Endothelial cell of umbilical vein (primary cell): ENCODE measurements around the gene COL6A3. TPM values are rescaled to one million over a fixed set of nuclear protein-coding genes. Genes with fewer than 3 reads are reported as not detected.

ENCODE experiments used
- BruUV-seq: library from RNA; stranded (reverse); fragments of 400-500 nt; replicated peaks from 2 replicates; lab custom pipeline; 2021; lab: Mats Ljungman, UMichigan
- CTCF ChIA-PET: fragments of 300-600, 350-600 bp; sonication (Branson Sonifier 250); formaldehyde crosslinking; loops from one replicate; lab custom pipeline; 2021; ENCODE audit warnings: antibody characterized with exemption, inconsistent platforms; lab: Charles Lee
- POLR2A ChIA-PET: fragments of 300-600, 350-600 bp; sonication (Branson Sonifier 250); formaldehyde crosslinking; loops from one replicate; lab custom pipeline; 2021; ENCODE audit warnings: antibody characterized with exemption, inconsistent platforms; lab: Charles Lee
- DNase-seq: peaks from one replicate; pipeline ENCODE4 v3.0.0-alpha.2; 2011; ENCODE audit warnings: low read depth, low spot score
- FAIRE-seq: peaks from 2 replicates; lab custom pipeline; 2011; peaks lifted over from hg19 to GRCh38; lab: Jason Lieb, UNC
- H2AFZ ChIP-seq: 2 replicates; pipeline ENCODE4 v1.6.0; 2012; ENCODE audit warnings: low read depth, low read length, control low read depth, inconsistent platforms
- H3K27ac ChIP-seq: 2 replicates; pipeline ENCODE4 v1.5.1; 2011; ENCODE audit warnings: low read depth, mild to moderate bottlenecking, control low read depth, low read length, moderate library complexity; ENCODE audit not compliant: insufficient read depth
- H3K27me3 ChIP-seq, 2 experiments: 2 replicates each; pipeline versions ENCODE4 v1.6.0 to v1.6.1; 2011; ENCODE audit warnings: low read length in 2 of 2, mixed read lengths in 1 of 2; ENCODE audit not compliant: control insufficient read depth in 2 of 2, insufficient read depth in 2 of 2
- H3K36me3 ChIP-seq, 2 experiments: 2 replicates in 1 of 2; 3 replicates in 1 of 2; pipeline ENCODE4 v1.5.1; 2011; ENCODE audit warnings: low read length in 2 of 2, mild to moderate bottlenecking in 1 of 2, moderate library complexity in 1 of 2; ENCODE audit not compliant: control insufficient read depth in 2 of 2, insufficient read depth in 2 of 2; ENCODE audit errors: extremely low read depth in 1 of 2
- H3K4me1 ChIP-seq: 3 replicates; pipeline ENCODE4 v1.5.1; 2011; ENCODE audit warnings: mild to moderate bottlenecking, low read length; ENCODE audit not compliant: control insufficient read depth, insufficient read depth; ENCODE audit errors: extremely low read depth
- H3K4me2 ChIP-seq: 2 replicates; pipeline ENCODE4 v1.6.1; 2011; ENCODE audit warnings: low read length, control low read depth, mixed read lengths; ENCODE audit not compliant: insufficient read depth
- H3K4me3 ChIP-seq, 3 experiments: fragments of 200-600 bp in 1 of 3; sonication (generic), shearing (Covaris generic) in 1 of 3; replicated peaks in 1 of 3; 2 replicates each; pipeline ENCODE4 v1.5.1; 2011 to 2016; ENCODE audit warnings: control low read depth in 3 of 3, low read length in 3 of 3, mild to moderate bottlenecking in 2 of 3, inconsistent platforms in 1 of 3, low read depth in 1 of 3, moderate library complexity in 1 of 3; ENCODE audit not compliant: insufficient read depth in 1 of 3
- H3K79me2 ChIP-seq: 2 replicates; pipeline ENCODE4 v1.6.0; 2012; ENCODE audit warnings: low read length, inconsistent platforms; ENCODE audit not compliant: control insufficient read depth, insufficient read depth
- H3K9ac ChIP-seq: replicated peaks from 2 replicates; pipeline ENCODE3; 2011; ENCODE audit warnings: low read length, control low read depth; ENCODE audit not compliant: insufficient read depth; ENCODE audit errors: extremely low read depth
- H3K9me1 ChIP-seq: replicated peaks from 3 replicates; pipeline ENCODE4 v1.6.0; 2011; ENCODE audit warnings: mild to moderate bottlenecking, low read length; ENCODE audit not compliant: control insufficient read depth, insufficient read depth; ENCODE audit errors: extremely low read depth
- H3K9me3 ChIP-seq: replicated peaks from 2 replicates; pipeline ENCODE4 v1.5.1; 2012; ENCODE audit warnings: low read length, inconsistent platforms; ENCODE audit not compliant: control insufficient read depth, insufficient read depth
- H4K20me1 ChIP-seq: replicated peaks from 2 replicates; pipeline ENCODE3; 2011; ENCODE audit warnings: mild to moderate bottlenecking, low read length; ENCODE audit not compliant: control insufficient read depth, insufficient read depth; ENCODE audit errors: extremely low read depth
- EZH2 ChIP-seq: IDR thresholded peaks from 2 replicates; pipeline ENCODE4 v1.6.1; 2012; ENCODE audit warnings: borderline replicate concordance, low read depth, mild to moderate bottlenecking, moderate library complexity, low read length, inconsistent platforms; ENCODE audit not compliant: severe bottlenecking
- FOS ChIP-seq: IDR thresholded peaks from 2 replicates; pipeline ENCODE4 v1.6.1; 2011; ENCODE audit warnings: mild to moderate bottlenecking, low read length, moderate library complexity, borderline replicate concordance; ENCODE audit not compliant: insufficient read depth
- GATA2 ChIP-seq: IDR thresholded peaks from 2 replicates; pipeline ENCODE4 v1.7.0; 2011; ENCODE audit warnings: low read depth, mild to moderate bottlenecking, moderate library complexity, mixed read lengths, low read length; ENCODE audit not compliant: insufficient read length, insufficient read depth
- JUN ChIP-seq: IDR thresholded peaks from 2 replicates; pipeline ENCODE4 v1.6.1; 2011; ENCODE audit warnings: borderline replicate concordance, low read depth; ENCODE audit not compliant: insufficient read length, insufficient read depth
- MYC ChIP-seq: IDR thresholded peaks from one replicate; pipeline ENCODE4 v1.6.1; 2011; ENCODE audit warnings: mild to moderate bottlenecking, low read depth, low read length
- POLR2A ChIP-seq: IDR thresholded peaks from 2 replicates; pipeline ENCODE4 v1.6.1; 2012; ENCODE audit warnings: low read depth, mild to moderate bottlenecking, control low read depth, low read length
- POLR2AphosphoS5 ChIP-seq: IDR thresholded peaks from 2 replicates; pipeline ENCODE4 v1.6.1; 2012; ENCODE audit warnings: low read depth, mild to moderate bottlenecking, control low read depth, low read length, moderate library complexity; ENCODE audit not compliant: insufficient read depth
- dilution Hi-C: fragments of 300-500 bp; cut with MboI; formaldehyde crosslinking; loops from one replicate; pipeline ENCODE4 v1.15.0; 2019; ENCODE audit warnings: low sequenced_read_pairs; ENCODE audit not compliant: extremely low pct_ligation_motif_present
- intact Hi-C: fragments of 100-400 bp; cut with micrococcal nuclease; formaldehyde crosslinking; loops from one replicate; pipeline ENCODE4 v1.10.0; 2022
- polyA plus RNA-seq, 4 experiments: library from polyadenylated mRNA; depleted of rRNA in 3 of 4; stranded (reverse) in 3 of 4; unstranded in 1 of 4; fragments of >200 nt; gene quantifications; 2 replicates each; pipeline versions ENCODE4 v1.2.1 to v1.2.3, GENCODE V29; 2011 to 2012; ENCODE audit warnings: missing spikeins in 1 of 4
- total RNA-seq: library from RNA; stranded (reverse); gene quantifications from 2 replicates; pipeline ENCODE4 v1.2.3, GENCODE V29; 2021
- TF ChIP-seq, protein P1 (sequence below), 2 donors: IDR thresholded peaks; 1 replicate in 1 of 2; 2 replicates in 1 of 2; pipeline ENCODE4 v1.5.1; 2011; ENCODE audit warnings: low read length in 2 of 2, mild to moderate bottlenecking in 2 of 2, moderate library complexity in 2 of 2, control low read depth in 1 of 2, inconsistent platforms in 1 of 2, low read depth in 1 of 2; ENCODE audit not compliant: insufficient read depth in 1 of 2; ENCODE audit errors: extremely low read depth in 1 of 2
- TF ChIP-seq, protein P2 (sequence below): IDR thresholded peaks from 2 replicates; pipeline ENCODE4 v1.6.1; 2011; ENCODE audit not compliant: insufficient read depth, insufficient read length

Gene COL6A3
- total and polyA plus RNA-seq, 2 donors (not counting 3 experiments of a cell fraction or from before 2014, with no cell fraction given), result 0.03 TPM; not detected in 1

DNA sequence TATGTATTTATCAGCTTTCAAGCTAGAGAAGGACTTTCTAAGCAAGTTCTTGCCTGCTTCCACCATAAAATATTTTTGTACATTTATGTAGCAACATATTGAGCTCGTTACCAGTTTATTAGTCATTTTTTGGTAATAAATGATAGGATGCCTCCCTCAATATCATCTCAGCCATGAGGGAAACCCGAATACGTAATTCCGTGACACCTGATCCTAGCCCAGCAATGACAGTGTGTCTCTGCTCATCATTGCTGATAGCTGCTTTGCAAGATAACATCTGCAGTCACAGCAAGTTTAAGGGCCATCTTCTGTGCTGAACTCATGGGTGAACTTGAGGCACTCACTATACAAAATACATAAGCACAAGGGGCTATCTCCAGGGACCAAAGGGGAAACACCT, 62.2 kb downstream of the COL6A3 start:
- FAIRE-seq (no peak), DNase-seq (no peak)
- no peaks in the 10 kb centered on the region for H3K4me1 ChIP-seq
- intact Hi-C loops (no loop called here), dilution Hi-C loops (no loop called here)
- no peaks in the 10 kb centered on the region for H3K79me2 ChIP-seq
- no peak overlapping the region for H3K27ac ChIP-seq
- no peak for TF ChIP-seq FOS
- TF ChIP-seq POLR2AphosphoS5, result no peak
- TF ChIP-seq GATA2, result no peak
- no peak for TF ChIP-seq JUN
- TF ChIP-seq, protein P1, sequence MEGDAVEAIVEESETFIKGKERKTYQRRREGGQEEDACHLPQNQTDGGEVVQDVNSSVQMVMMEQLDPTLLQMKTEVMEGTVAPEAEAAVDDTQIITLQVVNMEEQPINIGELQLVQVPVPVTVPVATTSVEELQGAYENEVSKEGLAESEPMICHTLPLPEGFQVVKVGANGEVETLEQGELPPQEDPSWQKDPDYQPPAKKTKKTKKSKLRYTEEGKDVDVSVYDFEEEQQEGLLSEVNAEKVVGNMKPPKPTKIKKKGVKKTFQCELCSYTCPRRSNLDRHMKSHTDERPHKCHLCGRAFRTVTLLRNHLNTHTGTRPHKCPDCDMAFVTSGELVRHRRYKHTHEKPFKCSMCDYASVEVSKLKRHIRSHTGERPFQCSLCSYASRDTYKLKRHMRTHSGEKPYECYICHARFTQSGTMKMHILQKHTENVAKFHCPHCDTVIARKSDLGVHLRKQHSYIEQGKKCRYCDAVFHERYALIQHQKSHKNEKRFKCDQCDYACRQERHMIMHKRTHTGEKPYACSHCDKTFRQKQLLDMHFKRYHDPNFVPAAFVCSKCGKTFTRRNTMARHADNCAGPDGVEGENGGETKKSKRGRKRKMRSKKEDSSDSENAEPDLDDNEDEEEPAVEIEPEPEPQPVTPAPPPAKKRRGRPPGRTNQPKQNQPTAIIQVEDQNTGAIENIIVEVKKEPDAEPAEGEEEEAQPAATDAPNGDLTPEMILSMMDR (IDR thresholded peaks at IDR 0.05; ENCODE audit: extremely low read depth in 1 of 2, insufficient read depth in 1 of 2, low read depth in 1 of 2, low read length in 2 of 2), result no peak
- no TSS peak for BruUV-seq
- H3K9ac ChIP-seq, result no peak overlapping the region
- H3K9me3 ChIP-seq, result no peaks in the 10 kb centered on the region
- H3K9me1 ChIP-seq, result no peaks in the 10 kb centered on the region
- peaks cover 5 to 8% of the 10 kb centered on the region in 2 experiments for H3K27me3 ChIP-seq
- no peak overlapping the region for H3K4me2 ChIP-seq
- POLR2A ChIA-PET, result no interaction called here
- no peak overlapping the region for H3K4me3 ChIP-seq
- H4K20me1 ChIP-seq, result no peaks in the 10 kb centered on the region
- no peak overlapping the region for H2AFZ ChIP-seq
- CTCF ChIA-PET, result interaction anchor here (1.2 to 1.3 kb wide), 2 partner anchors 10 to 11 kb away, joined by 3 to 4 read pairs; no protein-coding TSS in a partner anchor
- H3K36me3 ChIP-seq, result no peaks in the 10 kb centered on the region

DNA sequence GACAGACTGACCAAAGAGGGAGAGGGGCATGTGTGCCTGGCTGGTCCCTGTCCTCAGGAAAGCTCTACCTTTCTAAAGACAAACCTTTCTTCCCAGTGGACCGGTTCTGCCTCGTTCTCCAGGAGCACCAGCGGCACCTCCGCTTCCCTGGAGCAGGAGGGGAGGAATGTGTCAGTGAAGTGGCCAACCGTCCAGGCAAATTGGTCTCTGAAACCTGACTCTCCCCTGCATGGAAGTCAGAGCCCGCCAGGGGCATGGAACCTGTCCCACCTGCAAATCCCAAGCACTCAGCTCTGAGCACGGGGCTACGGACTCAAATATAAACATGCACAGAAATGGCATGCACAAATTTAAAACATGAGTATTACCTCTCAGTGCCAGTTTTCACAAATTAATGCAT, 62.9 kb downstream of the COL6A3 start:
- Histone ChIP-seq H3K9me3 (no peaks in the 10 kb centered on the region), H3K36me3 (no peaks in the 10 kb centered on the region), H3K27ac (no peak overlapping the region), H4K20me1 (no peaks in the 10 kb centered on the region), H3K9me1 (no peaks in the 10 kb centered on the region), H3K4me2 (no peak overlapping the region), H2AFZ (no peak overlapping the region), H3K79me2 (no peaks in the 10 kb centered on the region), H3K27me3 (peaks cover 5 to 8% of the 10 kb centered on the region in 2 experiments), H3K4me1 (no peaks in the 10 kb centered on the region), H3K9ac (no peak overlapping the region), H3K4me3 (no peak overlapping the region)
- DNase-seq, result no peak
- dilution Hi-C loops, result no loop called here
- CTCF ChIA-PET, result interaction anchor here (1.3 kb wide), 1 partner anchor 11 kb away, joined by 4 read pairs; no protein-coding TSS in a partner anchor
- TF ChIP-seq FOS (no peak), JUN (no peak), GATA2 (no peak), EZH2 (no peak), POLR2AphosphoS5 (no peak), POLR2A (no peak), MYC (no peak)
- TF ChIP-seq, protein P2, sequence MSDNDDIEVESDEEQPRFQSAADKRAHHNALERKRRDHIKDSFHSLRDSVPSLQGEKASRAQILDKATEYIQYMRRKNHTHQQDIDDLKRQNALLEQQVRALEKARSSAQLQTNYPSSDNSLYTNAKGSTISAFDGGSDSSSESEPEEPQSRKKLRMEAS, result no peak
- TF ChIP-seq, protein P1 (IDR thresholded peaks at IDR 0.05; ENCODE audit: extremely low read depth in 1 of 2, insufficient read depth in 1 of 2, low read depth in 1 of 2, low read length in 2 of 2), result no peak
- POLR2A ChIA-PET, result no interaction called here
- no TSS peak for BruUV-seq
- intact Hi-C loops, result no loop called here
- FAIRE-seq, result no peak
